ENCODE results near the gene TIE1.
"Not testable (repeated sequence)": the region's sequence is repeated elsewhere in the genome, so short reads cannot be mapped to it uniquely, and the experiment has no call there.

TIE1 gene

DNA sequence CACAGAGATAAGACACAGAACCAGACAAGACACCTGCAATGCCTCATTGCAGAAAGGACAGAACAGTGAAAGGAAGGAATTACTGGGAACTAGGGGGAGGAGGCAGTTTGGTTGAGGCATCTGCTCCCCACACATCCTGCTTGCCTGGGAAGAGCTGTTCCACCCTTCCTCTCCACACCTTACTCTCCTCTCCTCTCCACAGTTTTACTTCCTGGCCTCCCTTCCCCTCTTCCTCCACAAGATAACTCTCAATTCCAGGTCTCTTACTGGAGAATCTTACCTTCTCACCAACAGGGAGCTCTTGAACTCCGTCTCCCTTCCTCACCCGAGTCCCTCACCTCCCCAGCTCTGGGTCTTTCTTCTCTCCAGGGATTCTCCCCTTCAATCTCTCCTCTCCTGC, 64.9 kb downstream of the TIE1 start:
- DNase-seq = no peak

DNA sequence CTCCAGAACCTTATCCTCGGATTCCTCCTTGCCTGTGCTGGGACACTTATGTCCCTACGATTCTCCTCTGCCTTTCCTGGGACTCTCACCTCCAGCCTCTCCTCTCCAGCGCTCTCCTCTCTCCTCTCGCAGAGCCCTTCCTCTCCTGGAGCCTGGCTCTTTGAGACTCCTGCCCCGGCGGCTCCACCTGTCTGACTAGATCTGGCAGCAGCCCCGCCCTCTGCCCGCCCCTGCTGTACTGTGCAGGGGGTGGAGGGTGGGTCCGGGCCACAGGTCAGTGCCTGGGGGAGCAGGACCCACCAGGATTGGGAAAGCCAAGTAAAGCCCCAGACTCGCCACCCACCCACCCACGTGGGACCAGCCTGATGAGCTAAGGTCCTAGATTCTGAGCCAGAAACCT, 65.4 kb downstream of the TIE1 start:
- DNase-seq = no peak

DNA sequence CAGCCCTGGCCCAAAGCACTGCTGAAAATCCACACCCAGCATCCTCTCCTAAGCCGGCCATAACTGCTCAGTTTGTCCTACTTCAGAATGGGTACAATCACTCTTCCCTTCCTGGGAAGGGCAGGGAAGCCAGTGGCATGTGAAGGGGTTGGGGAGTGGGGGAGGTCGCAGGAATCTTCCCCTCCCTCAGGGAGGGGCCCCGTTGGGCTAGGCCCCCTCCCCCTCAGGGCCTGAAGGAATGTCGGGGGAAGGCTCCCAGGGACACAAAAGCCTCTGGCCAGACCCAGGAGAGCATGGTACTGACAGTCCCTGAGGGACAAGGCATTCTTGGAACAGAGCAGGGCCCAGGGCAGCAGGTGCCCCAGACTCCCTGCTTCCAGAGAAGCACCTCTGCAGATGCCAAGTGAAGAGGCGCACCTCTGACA, 65.8 kb downstream of the TIE1 start:
- DNase-seq = no peak

DNA sequence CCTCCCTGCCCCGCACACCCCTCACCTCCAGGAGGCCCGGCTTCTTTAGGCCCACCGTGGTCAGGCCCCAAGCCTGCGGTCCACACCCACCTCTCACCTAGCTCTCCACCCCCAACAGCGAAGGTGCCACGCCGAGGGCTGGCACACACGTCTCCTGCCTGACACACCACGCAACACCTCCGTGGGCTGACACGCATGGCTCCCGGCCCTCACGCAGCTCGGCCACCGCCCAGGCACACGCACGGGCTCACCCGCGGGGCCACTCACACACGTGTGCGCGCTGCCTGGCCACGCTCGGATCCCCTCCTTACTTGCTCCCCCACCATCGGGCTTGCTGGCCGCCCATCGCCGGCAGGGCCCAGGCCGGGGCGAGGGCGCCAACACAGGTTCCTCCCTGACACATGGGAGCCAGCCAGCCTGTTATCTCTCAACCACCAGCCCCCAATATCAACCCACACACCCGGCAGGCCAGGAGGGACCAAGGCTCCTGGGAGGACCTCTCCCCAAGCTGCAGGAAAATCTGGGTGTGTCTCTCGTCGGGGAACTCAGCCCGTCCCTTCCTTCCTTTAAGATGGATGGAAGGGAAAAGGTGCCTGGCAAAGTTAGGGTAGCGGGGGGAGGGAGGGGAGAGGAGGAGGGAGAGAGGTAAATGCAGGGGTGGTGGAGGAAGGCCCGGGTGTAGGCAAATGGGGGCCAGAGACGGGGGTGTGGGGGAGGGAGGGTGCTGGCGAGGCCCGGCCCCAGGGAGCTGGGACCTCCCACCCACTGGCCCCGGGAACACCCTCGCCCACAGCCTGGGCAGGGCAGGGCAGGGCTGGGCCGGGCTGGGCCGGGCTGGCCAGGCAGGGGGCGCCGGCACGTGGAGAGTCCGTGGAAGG, 66.5 kb downstream of the TIE1 start:
- DNase-seq = no peak

DNA sequence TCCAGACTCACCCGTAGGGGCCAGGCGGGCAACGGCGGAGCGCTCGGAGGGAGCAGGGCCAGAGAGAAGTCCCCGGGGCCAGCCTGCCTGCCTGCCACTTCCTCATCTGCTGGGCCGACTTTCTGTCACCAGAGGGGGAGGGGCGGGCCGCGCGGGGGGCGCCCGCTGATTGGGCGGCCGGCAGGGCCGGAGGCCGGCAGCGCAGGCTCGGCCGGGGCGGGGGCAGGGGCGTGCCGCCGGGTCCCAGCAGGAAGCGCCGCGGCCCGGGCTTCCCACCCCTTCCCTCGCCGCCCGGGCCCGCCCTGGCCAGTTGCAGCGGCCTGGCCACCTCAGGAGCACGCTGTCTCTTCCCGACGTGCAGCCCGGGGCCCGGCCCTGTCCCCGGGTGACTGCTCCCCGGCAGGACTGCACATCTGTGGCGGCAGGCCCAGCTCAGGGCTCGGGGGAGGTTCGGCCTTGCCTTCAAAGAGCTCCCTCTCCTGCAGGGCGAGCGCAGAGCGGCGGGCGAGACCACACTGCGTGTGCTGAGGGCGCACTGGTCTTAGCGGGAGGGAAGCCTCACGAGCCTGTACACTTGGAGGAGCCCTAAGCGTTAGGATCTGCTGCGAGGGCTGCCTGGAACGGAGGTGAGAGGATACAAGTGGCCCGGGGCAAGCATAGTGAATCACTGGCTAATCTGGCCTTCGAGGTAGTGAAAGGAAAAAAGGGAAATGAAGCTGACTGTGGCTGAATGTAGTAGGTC, 67.3 kb downstream of the TIE1 start, which contains the start of gene ELOVL1:
TSS of gene ELOVL1 (minus strand) at position 108 of the 742 bp plus-strand sequence. CDS start 2,402 bp downstream, outside the sequence.
- peak; percentile 68 for DNase-seq

DNA sequence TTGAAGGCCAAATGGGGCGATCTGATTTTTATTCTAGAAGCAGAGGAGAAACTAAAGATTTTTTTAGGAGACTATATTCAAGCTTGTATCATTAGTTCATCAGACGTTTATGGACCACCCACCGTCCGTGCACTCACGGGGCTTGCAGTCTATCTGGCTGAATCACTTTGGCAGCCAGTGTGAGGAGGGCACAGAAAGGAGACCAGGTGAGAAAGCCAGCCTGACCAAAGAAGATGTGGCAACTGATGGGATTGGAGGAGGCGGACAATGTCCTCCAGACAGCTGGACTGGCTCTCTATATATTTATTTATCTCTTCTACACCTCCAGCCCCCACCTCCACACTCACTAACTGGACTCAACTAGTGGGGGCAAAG, 67.9 kb downstream of the TIE1 start:
- no peak for DNase-seq

DNA sequence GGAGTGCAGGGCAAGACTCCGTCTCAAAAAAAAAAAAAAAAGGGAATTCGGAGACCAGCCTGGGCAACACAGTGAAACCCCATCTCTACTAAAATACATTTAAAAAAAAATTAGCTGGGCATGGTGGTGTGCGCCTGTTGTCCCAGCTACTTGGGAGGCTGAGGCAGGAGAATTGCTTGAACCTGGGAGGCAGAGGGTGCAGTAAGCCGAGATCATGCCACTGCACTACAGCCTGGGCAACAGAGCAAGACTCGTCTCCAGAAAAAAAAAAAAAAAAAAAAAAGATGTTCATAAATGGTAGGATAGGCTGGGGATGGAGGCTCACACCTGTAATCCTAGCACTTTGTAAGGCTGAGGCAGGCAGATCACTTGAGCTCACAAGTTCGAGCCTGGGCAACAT, 69.0 kb downstream of the TIE1 start:
- not testable (repeated sequence) for DNase-seq

DNA sequence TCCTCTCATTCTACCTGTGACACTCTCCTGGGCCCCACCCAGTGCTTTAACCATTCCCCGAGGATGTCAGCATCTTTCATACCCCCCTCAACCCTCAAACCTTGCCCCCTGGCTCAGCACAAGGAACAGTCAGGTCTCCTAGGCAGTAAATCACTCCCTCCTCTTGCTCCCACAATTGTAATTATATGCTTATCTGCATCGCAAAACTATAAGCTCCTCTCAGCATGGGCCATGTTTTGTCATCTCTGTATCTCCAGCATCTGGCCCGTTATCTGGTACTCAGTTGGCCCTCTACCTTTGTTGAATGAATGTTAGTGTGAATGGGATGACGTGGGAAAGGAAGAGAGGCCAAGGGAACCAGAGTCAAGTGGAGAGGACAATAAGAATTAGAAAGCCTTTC, 69.8 kb downstream of the TIE1 start:
- no peak for DNase-seq

DNA sequence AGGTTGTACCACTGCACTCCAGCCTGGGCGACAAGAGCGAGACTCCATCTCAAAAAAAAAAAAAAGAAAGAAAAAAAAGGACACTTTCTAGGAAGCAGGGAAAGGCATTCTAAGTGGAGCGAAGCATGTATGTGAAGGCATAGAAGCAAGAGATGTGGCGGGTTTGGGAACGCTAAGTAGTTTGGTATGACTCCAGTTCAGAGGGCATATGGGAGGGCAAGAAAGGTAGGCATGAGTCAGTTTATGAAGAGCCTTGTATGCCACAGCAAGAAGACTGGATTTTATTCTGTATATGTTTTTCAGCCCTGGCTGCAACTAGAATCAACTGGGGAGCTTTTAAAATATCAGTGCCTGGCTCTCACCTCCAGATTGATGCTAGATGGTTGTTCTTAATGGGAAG, 71.4 kb downstream of the TIE1 start:
- DNase-seq = no peak
